ENCODE measurements around the gene MLF2. TPM values are rescaled to one million over a fixed set of nuclear protein-coding genes. Genes with fewer than 3 reads are reported as not detected.
A peak's percentile ranks its signal among the peaks of the same experiment; 100 is the strongest.

MLF2 gene
- total RNA-seq, 1 donor from 2014 or later = 120 TPM

DNA sequence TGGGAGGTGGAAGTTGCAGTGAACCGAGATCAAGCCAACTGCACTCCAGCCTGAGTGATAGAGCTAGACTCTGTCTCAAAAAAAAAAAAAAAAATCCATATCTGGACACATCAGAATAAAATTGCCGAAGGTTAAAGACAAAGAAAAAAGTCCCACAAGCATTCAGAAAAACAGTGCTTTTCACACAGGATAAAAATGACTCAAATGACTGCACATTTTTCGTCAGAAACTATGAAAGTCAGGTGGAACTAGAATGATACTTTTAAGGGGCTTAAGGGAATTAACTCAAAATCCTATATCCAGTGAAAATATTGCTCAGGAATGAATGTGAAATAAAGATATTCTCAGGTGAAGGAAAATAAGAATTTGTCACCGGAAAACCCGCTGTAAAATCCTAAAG, 16.2 kb downstream of the MLF2 start:
- H3K4me1 Mint-ChIP-seq = peaks cover 8% of the 10 kb centered on the region
- Histone ChIP-seq H3K27ac (no peak overlapping the region), H2AFZ (replicated peaks) (no peak overlapping the region), H3K27me3 (no peaks in the 10 kb centered on the region), H3K36me3 (no peaks in the 10 kb centered on the region), H3K79me2 (ENCODE audit: low read depth) (no peaks in the 10 kb centered on the region), H3K9ac (no peak overlapping the region), H3K4me3 (no peak overlapping the region), H3K4me2 (no peak overlapping the region), H3F3A (ENCODE audit: low read depth) (peaks cover 9% of the 10 kb centered on the region), H4K20me1 (ENCODE audit: low read depth) (no peaks in the 10 kb centered on the region), H3K4me1 (no peaks in the 10 kb centered on the region), H3K9me3 (ENCODE audit: low read depth) (no peaks in the 10 kb centered on the region)
- TF ChIP-seq, protein P1, sequence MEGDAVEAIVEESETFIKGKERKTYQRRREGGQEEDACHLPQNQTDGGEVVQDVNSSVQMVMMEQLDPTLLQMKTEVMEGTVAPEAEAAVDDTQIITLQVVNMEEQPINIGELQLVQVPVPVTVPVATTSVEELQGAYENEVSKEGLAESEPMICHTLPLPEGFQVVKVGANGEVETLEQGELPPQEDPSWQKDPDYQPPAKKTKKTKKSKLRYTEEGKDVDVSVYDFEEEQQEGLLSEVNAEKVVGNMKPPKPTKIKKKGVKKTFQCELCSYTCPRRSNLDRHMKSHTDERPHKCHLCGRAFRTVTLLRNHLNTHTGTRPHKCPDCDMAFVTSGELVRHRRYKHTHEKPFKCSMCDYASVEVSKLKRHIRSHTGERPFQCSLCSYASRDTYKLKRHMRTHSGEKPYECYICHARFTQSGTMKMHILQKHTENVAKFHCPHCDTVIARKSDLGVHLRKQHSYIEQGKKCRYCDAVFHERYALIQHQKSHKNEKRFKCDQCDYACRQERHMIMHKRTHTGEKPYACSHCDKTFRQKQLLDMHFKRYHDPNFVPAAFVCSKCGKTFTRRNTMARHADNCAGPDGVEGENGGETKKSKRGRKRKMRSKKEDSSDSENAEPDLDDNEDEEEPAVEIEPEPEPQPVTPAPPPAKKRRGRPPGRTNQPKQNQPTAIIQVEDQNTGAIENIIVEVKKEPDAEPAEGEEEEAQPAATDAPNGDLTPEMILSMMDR (IDR thresholded peaks at IDR 0.05) = no peak
- TF ChIP-seq EZH2phosphoT487 (IDR thresholded peaks at IDR 0.05) = no peak
- no peak for TF ChIP-seq EZH2 (IDR thresholded peaks at IDR 0.05)
- H3K36me3 Mint-ChIP-seq = no peaks in the 10 kb centered on the region
- H3K27me3 Mint-ChIP-seq (ENCODE audit: insufficient read depth, low read depth) = peaks cover 5% of the 10 kb centered on the region
- H3K27ac Mint-ChIP-seq = no peak overlapping the region
- no peak for DNase-seq (ENCODE audit: low spot score)
- H3K9me3 Mint-ChIP-seq = no peaks in the 10 kb centered on the region
- H3K4me3 Mint-ChIP-seq = no peak overlapping the region

DNA sequence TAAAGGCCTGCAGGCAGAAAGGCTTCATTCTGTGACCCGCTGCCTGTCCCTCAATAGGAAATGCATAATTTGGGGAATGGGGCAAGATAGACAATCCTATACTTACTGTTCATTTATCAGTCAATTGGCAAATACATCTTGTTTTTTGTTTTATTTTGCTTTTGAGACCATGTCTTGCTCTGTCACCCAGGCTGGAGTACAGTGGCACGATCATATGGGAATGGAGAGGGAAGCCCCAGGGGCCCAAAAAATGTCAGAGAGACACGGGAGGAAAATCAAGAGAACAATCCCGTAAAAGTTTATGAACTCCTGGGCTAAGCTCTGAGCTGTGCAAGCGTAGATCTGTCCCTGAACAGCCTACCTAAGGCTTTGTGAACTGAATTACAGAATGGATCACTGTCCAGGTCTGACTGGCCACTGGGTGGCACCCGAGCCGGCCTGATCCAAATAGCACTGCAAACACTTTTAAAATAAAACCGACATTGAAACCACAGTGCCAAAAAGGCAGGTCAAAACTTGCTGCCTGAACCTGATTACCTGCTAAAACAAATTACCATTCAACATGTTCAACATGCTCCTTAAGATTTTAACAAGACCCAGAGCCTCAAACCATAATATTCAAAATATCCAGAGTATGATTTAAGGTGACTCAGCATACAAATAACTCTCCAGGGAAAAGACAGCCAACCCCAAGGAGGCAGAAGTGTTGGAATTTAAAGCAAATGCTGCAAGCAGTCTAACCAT, 17.3 kb downstream of the MLF2 start:
- no peak overlapping the region for H3K27ac ChIP-seq
- peaks cover 9% of the 10 kb centered on the region for H3F3A ChIP-seq (ENCODE audit: low read depth)
- no peak overlapping the region for H3K4me3 ChIP-seq
- H3K4me2 ChIP-seq = no peak overlapping the region
- peak; percentile 74 for DNase-seq (ENCODE audit: low spot score)
- H3K9ac ChIP-seq = no peak overlapping the region
- Mint-ChIP-seq H3K27ac (peak overlapping the region; percentile 42), H3K9me3 (no peaks in the 10 kb centered on the region), H3K4me1 (peaks cover 5% of the 10 kb centered on the region), H3K36me3 (peaks cover 5% of the 10 kb centered on the region), H3K4me3 (no peak overlapping the region), H3K27me3 (ENCODE audit: insufficient read depth, low read depth) (peaks cover 5% of the 10 kb centered on the region)
- no peaks in the 10 kb centered on the region for H3K4me1 ChIP-seq
- no peak overlapping the region for H2AFZ ChIP-seq (replicated peaks)
- no peaks in the 10 kb centered on the region for H3K9me3 ChIP-seq (ENCODE audit: low read depth)
- H3K36me3 ChIP-seq = no peaks in the 10 kb centered on the region
- TF ChIP-seq, protein P1 (IDR thresholded peaks at IDR 0.05) = peak; percentile 75
- TF ChIP-seq EZH2phosphoT487 (IDR thresholded peaks at IDR 0.05) = no peak
- H3K27me3 ChIP-seq = no peaks in the 10 kb centered on the region
- no peaks in the 10 kb centered on the region for H3K79me2 ChIP-seq (ENCODE audit: low read depth)
- no peaks in the 10 kb centered on the region for H4K20me1 ChIP-seq (ENCODE audit: low read depth)

DNA sequence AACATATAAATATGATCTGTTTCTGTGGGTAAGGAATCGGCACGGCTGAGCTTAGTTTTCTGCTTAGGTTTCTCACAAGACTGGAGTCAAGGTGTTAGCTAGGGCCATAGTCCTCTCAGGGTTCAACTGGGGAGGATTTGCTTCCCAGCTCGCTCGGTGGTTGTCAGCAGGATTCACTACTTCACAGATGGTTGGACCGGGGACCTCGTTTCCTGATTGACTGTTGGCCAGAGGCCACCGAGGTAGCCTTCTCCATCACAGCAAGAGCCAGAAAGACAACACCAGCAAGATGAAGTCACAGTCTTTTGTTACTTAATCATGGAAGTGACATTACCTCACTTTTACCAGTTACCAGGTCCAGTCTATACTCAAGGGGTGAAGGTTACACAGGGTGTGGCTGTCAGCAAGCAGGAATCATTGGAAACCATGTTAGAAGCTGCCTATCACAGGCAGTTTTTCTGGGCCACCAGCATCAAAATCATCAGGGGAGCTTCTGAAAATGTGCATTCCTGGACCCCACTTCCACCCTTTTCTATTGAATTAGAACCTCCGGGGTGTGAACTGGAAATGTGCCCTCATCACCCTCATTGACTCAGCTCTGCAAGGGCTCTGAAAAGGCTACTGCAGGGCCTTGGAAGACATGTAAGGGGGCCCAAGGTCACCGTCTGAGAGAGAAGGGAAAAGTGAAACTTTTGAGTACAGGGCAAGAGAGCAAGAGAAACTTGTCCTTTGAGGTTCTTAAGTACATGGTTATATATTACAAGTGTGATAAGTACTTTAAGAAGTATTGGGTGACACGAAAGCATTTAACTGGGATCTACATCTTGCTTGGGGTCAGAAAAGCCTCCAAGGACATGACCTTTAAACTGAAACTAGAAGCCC, 18.2 kb downstream of the MLF2 start:
- H3K36me3 ChIP-seq = no peaks in the 10 kb centered on the region
- TF ChIP-seq, protein P1 (IDR thresholded peaks at IDR 0.05) = no peak
- no peak for TF ChIP-seq EZH2 (IDR thresholded peaks at IDR 0.05)
- TF ChIP-seq EZH2phosphoT487 (IDR thresholded peaks at IDR 0.05) = no peak
- no peak overlapping the region for H3K4me3 ChIP-seq
- DNase-seq (ENCODE audit: low spot score) = no peak
- Mint-ChIP-seq H3K27me3 (ENCODE audit: insufficient read depth, low read depth) (peaks cover 5% of the 10 kb centered on the region), H3K4me3 (no peak overlapping the region), H3K27ac (no peak overlapping the region), H3K4me1 (peaks cover 5% of the 10 kb centered on the region), H3K36me3 (peaks cover 11% of the 10 kb centered on the region), H3K9me3 (no peaks in the 10 kb centered on the region)
- no peak overlapping the region for H3K4me2 ChIP-seq
- H3K9ac ChIP-seq = no peak overlapping the region
- H4K20me1 ChIP-seq (ENCODE audit: low read depth) = no peaks in the 10 kb centered on the region
- H3F3A ChIP-seq (ENCODE audit: low read depth) = peaks cover 9% of the 10 kb centered on the region
- no peak overlapping the region for H2AFZ ChIP-seq (replicated peaks)
- H3K4me1 ChIP-seq = no peaks in the 10 kb centered on the region
- no peaks in the 10 kb centered on the region for H3K27me3 ChIP-seq
- H3K79me2 ChIP-seq (ENCODE audit: low read depth) = no peaks in the 10 kb centered on the region
- H3K27ac ChIP-seq = no peak overlapping the region
- H3K9me3 ChIP-seq (ENCODE audit: low read depth) = no peaks in the 10 kb centered on the region

All from neural progenitor cell (in vitro differentiated cells).